HG03457 (cell line): ENCODE results near the gene ZNF445.
"Not testable (repeated sequence)": the region's sequence is repeated elsewhere in the genome, so short reads cannot be mapped to it uniquely, and the experiment has no call there.

ENCODE experiments used
- ATAC-seq: cut with Tn5 transposase; IDR thresholded peaks from one replicate; pipeline ENCODE4 v1.9.1; 2021; ENCODE audit warnings: moderate number of reproducible peaks; ENCODE audit not compliant: unreplicated experiment

Gene ZNF445

GRCh38 chr3:44402548-44402947 is 74.9 kb downstream of the ZNF445 start:
- ATAC-seq, result no peak

- ATAC-seq, result no peak
These were observed 76.7 kb downstream of the ZNF445 start for GRCh38 chr3:44400771-44401170.

- no peak for ATAC-seq
These were observed 78.6 kb downstream of the ZNF445 start for GRCh38 chr3:44398853-44399252.

- ATAC-seq, result not testable (repeated sequence)
These were observed 79.2 kb downstream of the ZNF445 start for GRCh38 chr3:44398271-44398670.

GRCh38 chr3:44396200-44397171 is 81.0 kb downstream of the ZNF445 start:
- no peak for ATAC-seq

GRCh38 chr3:44395714-44396113 is 81.8 kb downstream of the ZNF445 start:
- no peak for ATAC-seq

GRCh38 chr3:44392489-44392888 is 85.0 kb downstream of the ZNF445 start:
- no peak for ATAC-seq

GRCh38 chr3:44387404-44387803 is 90.1 kb downstream of the ZNF445 start:
- ATAC-seq, result no peak
